Left lung (tissue), 10 donors: ENCODE results near the gene KRT36. TPM values are rescaled to one million over a fixed set of nuclear protein-coding genes. Genes with fewer than 3 reads are reported as not detected.

Source experiments
- ATAC-seq: fragments of 200-7000 bp; cut with Tn5 transposase; one replicate; pipeline ENCODE4 v1.9.1; 2020; ENCODE audit warnings: moderate library complexity
- DNase-seq, 4 donors: peaks; one replicate each; pipeline ENCODE4 v3.0.0-alpha.2; 2013 to 2020
- H3K27ac ChIP-seq, 2 donors: fragments of 200-600 bp; sonication (generic) in 1 of 2; one replicate each; pipeline versions ENCODE4 v1.5.0 to v1.8.0; 2020 to 2021
- H3K27me3 ChIP-seq, 2 donors: fragments of 200-600 bp; sonication (generic) in 1 of 2; one replicate each; pipeline versions ENCODE4 v1.5.0 to v1.8.0; 2020 to 2021
- H3K36me3 ChIP-seq, 2 donors: fragments of 200-600 bp; sonication (generic) in 1 of 2; one replicate each; pipeline versions ENCODE4 v1.5.0 to v1.8.0; 2020 to 2021
- H3K4me1 ChIP-seq, 2 donors: fragments of 200-600 bp; one replicate each; pipeline ENCODE4 v1.8.0; 2021
- H3K4me3 ChIP-seq, 2 donors: fragments of 200-600 bp; sonication (generic) in 1 of 2; one replicate each; pipeline versions ENCODE4 v1.5.0 to v1.8.0; 2020 to 2021; ENCODE audit warnings: mild to moderate bottlenecking in 1 of 2
- H3K9me3 ChIP-seq, 2 donors: fragments of 200-600 bp; sonication (generic) in 1 of 2; one replicate each; pipeline versions ENCODE4 v1.5.0 to v1.8.0; 2020 to 2021
- CTCF ChIP-seq, 2 donors: fragments of 200-600 bp; sonication (generic) in 1 of 2; IDR thresholded peaks; one replicate each; pipeline versions ENCODE4 v1.5.0 to v1.8.0; 2021; ENCODE audit warnings: antibody characterized with exemption in 2 of 2
- intact Hi-C, 2 donors: fragments of 100-400 bp; cut with DNase I; formaldehyde crosslinking; loops; one replicate each; pipeline versions ENCODE4 v1.11.2 to v1.14.2; 2022
- polyA plus RNA-seq, 6 donors: library from polyadenylated mRNA; unstranded; fragments of 120-200 nt; gene quantifications; one replicate each; pipeline ENCODE4 v1.2.1, GENCODE V29; 2013; ENCODE audit not compliant: insufficient read length in 6 of 6
- total RNA-seq, 2 donors: library from RNA; stranded (reverse); fragmentation: NEBNext Ultra II Directional; extraction: Animal tissue kit (Norgen Biotek cat#: 25700); gene quantifications; one replicate each; pipeline ENCODE4 v1.2.1, GENCODE V29; 2021
- donor health status: DM: no; HTN: yes; CAD: no.
- donor health status: DM: no; HTN: no; CAD: no.

KRT36 gene
- total and polyA plus RNA-seq, 8 donors = not detected

DNA sequence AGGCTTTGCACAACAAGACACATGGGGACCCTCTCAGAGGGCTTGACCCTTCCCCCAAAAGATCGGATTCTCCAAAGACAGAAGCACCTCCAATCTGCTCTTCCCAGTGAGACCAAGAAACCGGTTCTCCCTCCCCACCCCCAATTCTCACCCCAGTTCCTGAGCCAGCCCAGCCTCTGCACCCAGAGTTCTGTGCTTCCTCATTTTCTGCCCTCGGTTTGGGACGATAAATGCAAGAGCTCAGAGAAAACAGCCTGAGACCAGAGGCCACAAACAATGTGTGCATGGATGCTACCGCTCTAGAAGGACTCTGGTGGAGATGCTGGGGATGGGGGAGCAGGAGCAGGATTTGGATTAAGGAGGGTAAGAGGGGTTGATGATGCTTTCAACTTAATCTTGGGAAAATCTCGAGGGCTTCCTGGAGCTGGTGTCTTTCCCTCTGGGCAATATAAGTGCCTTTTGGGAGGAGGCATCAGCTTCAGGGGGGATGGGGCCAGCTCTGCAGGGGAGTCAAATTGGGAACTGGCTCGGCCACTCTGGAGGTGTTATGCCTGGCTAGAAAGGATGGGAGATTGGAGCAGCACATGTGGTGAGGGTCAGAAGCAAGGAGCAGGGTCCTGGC is 22.9 kb upstream of the KRT36 start:
- intact Hi-C loops = no loop called here
- no peaks in the 10 kb centered on the region for H3K9me3 ChIP-seq
- H3K4me3 ChIP-seq = no peak overlapping the region
- peaks cover 0 to 19% of the 10 kb centered on the region in 2 donors for H3K27me3 ChIP-seq
- H3K27ac ChIP-seq = no peak overlapping the region
- DNase-seq (peak in 1 of 4 donors; percentile 39), ATAC-seq (no peak)
- H3K36me3 ChIP-seq = no peaks in the 10 kb centered on the region
- no peak for TF ChIP-seq CTCF (IDR thresholded peaks at IDR 0.05)
- H3K4me1 ChIP-seq = no peaks in the 10 kb centered on the region

GRCh38 chr17:41511716-41512115 is 22.0 kb upstream of the KRT36 start:
- Histone ChIP-seq H3K27ac (no peak overlapping the region), H3K36me3 (no peaks in the 10 kb centered on the region), H3K27me3 (peaks cover 0 to 19% of the 10 kb centered on the region in 2 donors), H3K4me1 (no peaks in the 10 kb centered on the region), H3K9me3 (no peaks in the 10 kb centered on the region), H3K4me3 (no peak overlapping the region)
- intact Hi-C loops = no loop called here
- no peak for ATAC-seq
- DNase-seq = peak in 1 of 4 donors; percentile 37
- no peak for TF ChIP-seq CTCF (IDR thresholded peaks at IDR 0.05)

DNA sequence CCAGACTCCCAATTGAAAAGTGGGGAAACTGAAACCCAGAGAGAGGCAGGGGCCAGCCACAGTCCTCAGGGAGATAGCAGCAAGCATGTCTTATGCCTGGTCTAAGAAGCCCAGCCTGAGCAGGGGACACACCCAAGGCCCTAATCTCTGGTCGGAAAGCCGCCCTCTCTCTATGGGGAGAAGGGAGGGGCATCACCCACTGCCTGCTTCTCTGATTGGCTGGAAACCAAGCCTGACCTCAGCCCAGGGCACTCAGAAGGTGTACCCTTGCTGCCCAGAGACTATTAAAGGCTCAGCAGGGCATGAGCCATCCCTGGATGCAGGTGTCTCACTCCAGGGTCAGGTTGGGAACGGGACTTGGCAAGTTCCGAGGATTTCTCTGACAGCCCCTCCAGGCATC is 21.4 kb upstream of the KRT36 start:
- Histone ChIP-seq H3K27me3 (peaks cover 0 to 19% of the 10 kb centered on the region in 2 donors), H3K4me3 (no peak overlapping the region), H3K9me3 (no peaks in the 10 kb centered on the region), H3K4me1 (no peaks in the 10 kb centered on the region), H3K27ac (no peak overlapping the region), H3K36me3 (no peaks in the 10 kb centered on the region)
- DNase-seq (peak in 1 of 4 donors; percentile 31), ATAC-seq (peak; percentile 80)
- TF ChIP-seq CTCF (IDR thresholded peaks at IDR 0.05) = no peak
- intact Hi-C loops = no loop called here

- no peaks in the 10 kb centered on the region for H3K4me1 ChIP-seq
- H3K4me3 ChIP-seq = no peak overlapping the region
- H3K9me3 ChIP-seq = no peaks in the 10 kb centered on the region
- H3K36me3 ChIP-seq = no peaks in the 10 kb centered on the region
- intact Hi-C loops = no loop called here
- TF ChIP-seq CTCF (IDR thresholded peaks at IDR 0.05) = no peak
- H3K27me3 ChIP-seq = peaks cover 0 to 15% of the 10 kb centered on the region in 2 donors
- peak; percentile 3 for ATAC-seq
- DNase-seq = no peak
- no peak overlapping the region for H3K27ac ChIP-seq
Observed at GRCh38 chr17:41510251-41511065, 20.7 kb upstream of the KRT36 start.

DNA sequence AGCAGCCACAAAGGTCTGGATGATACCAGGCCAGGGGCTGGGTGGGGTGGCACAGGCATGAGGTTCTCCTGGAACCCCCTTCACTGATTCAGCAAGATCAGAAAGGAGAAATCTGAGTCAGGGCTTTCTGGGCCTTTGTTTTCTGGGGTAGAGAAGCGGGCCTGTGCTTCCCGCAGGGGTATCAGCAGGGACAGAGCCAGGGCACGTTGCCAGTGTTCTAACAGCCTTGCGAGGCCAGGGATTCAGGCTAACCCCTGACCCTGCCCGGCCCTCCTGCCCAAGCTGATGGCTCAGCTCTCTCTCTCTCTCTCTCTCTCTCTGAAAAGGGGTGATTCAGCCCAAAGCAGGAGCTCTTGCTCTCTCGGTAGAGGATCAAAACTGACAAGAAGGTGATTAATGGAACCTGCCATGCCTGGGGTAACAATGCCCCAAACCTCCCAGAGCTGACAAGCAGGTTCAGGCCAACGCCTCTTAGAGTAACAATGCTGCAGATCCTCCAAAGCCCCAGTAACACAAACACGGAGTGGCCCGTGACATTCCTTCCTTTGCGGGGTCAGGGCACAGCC is 17.7 kb upstream of the KRT36 start:
- DNase-seq = peak in 1 of 4 donors; percentile 40
- Histone ChIP-seq H3K4me1 (no peaks in the 10 kb centered on the region), H3K27ac (no peak overlapping the region), H3K36me3 (no peaks in the 10 kb centered on the region), H3K27me3 (peaks cover 0 to 12% of the 10 kb centered on the region in 2 donors), H3K4me3 (no peak overlapping the region), H3K9me3 (no peaks in the 10 kb centered on the region)
- ATAC-seq = no peak
- intact Hi-C loops = no loop called here
- TF ChIP-seq CTCF (IDR thresholded peaks at IDR 0.05) = no peak
